Lower lobe of right lung (tissue), 2 donors: ENCODE data around the gene RAD17. TPM values are rescaled to one million over a fixed set of nuclear protein-coding genes. Genes with fewer than 3 reads are reported as not detected.

Experiments used
- ATAC-seq, 2 donors: fragments of 200-7000 bp; cut with Tn5 transposase; one replicate each; pipeline ENCODE4 v1.9.1; 2020 to 2022; ENCODE audit warnings: mild to moderate bottlenecking in 2 of 2, moderate library complexity in 2 of 2
- DNase-seq: peaks from one replicate; pipeline ENCODE4 v3.0.0-alpha.2; 2020
- H3K27ac ChIP-seq: fragments of 200-600 bp; one replicate; pipeline ENCODE4 v1.8.0; 2022
- H3K27me3 ChIP-seq: fragments of 200-600 bp; one replicate; pipeline ENCODE4 v1.8.0; 2022; ENCODE audit warnings: low read depth
- H3K36me3 ChIP-seq: fragments of 200-600 bp; one replicate; pipeline ENCODE4 v1.8.0; 2022; ENCODE audit warnings: mild to moderate bottlenecking
- H3K4me1 ChIP-seq: fragments of 200-600 bp; one replicate; pipeline ENCODE4 v1.8.0; 2022
- H3K4me3 ChIP-seq: fragments of 200-600 bp; one replicate; pipeline ENCODE4 v1.8.0; 2022; ENCODE audit warnings: mild to moderate bottlenecking
- H3K9me3 ChIP-seq: fragments of 200-600 bp; one replicate; pipeline ENCODE4 v1.8.0; 2022
- intact Hi-C: fragments of 100-400 bp; cut with DNase I; formaldehyde crosslinking; loops from one replicate; pipeline ENCODE4 v1.11.0; 2022
- total RNA-seq: library from RNA; stranded (reverse); fragmentation: NEBNext Ultra II Directional; extraction: Animal tissue kit (Norgen Biotek cat#: 25700); gene quantifications from one replicate; pipeline ENCODE4 v1.2.1, GENCODE V29; 2021
- TF ChIP-seq, protein P1 (sequence below): fragments of 200-600 bp; IDR thresholded peaks from one replicate; pipeline ENCODE4 v1.8.0; 2022; ENCODE audit warnings: antibody characterized with exemption, mild to moderate bottlenecking
- donor health status: DM: no; HTN: yes; CAD: no; lungs with severe emphysema.

Gene RAD17
- total RNA-seq, 1 donor from 2014 or later: 19.5 TPM

DNA sequence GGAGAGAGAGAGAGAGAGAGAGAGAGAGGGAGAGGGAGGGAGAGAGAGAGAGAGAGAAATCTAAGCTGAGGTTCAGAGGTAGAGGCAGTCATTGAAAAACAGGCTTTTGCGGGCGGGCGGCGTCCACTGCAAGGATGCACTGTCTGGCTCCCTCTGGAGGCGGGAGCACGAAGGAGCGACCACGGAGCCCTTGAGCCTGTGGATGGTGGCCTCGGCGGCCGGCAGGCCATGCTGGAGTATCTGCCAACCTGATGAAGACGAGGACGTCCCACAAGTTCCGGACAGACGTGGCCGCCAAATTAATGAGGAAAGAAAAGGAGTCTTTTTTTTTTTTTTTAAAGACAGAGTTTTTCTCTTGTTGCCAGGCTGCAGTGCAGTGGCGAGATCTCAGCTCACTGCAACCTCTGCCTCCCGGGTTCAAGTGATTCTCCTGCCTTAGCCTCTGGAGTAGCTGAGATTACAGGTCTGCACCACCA lies 34.8 kb upstream of the RAD17 start:
- no peak overlapping the region for H3K4me3 ChIP-seq
- TF ChIP-seq, protein P1, sequence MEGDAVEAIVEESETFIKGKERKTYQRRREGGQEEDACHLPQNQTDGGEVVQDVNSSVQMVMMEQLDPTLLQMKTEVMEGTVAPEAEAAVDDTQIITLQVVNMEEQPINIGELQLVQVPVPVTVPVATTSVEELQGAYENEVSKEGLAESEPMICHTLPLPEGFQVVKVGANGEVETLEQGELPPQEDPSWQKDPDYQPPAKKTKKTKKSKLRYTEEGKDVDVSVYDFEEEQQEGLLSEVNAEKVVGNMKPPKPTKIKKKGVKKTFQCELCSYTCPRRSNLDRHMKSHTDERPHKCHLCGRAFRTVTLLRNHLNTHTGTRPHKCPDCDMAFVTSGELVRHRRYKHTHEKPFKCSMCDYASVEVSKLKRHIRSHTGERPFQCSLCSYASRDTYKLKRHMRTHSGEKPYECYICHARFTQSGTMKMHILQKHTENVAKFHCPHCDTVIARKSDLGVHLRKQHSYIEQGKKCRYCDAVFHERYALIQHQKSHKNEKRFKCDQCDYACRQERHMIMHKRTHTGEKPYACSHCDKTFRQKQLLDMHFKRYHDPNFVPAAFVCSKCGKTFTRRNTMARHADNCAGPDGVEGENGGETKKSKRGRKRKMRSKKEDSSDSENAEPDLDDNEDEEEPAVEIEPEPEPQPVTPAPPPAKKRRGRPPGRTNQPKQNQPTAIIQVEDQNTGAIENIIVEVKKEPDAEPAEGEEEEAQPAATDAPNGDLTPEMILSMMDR: peak; percentile 78
- ATAC-seq (peak; percentile 89 to 92), DNase-seq (peak; percentile 94)
- no peaks in the 10 kb centered on the region for H3K9me3 ChIP-seq
- peaks cover 14% of the 10 kb centered on the region for H3K4me1 ChIP-seq
- no peak overlapping the region for H3K27ac ChIP-seq
- intact Hi-C loops: no loop called here
- no peaks in the 10 kb centered on the region for H3K36me3 ChIP-seq
- H3K27me3 ChIP-seq: no peaks in the 10 kb centered on the region

DNA sequence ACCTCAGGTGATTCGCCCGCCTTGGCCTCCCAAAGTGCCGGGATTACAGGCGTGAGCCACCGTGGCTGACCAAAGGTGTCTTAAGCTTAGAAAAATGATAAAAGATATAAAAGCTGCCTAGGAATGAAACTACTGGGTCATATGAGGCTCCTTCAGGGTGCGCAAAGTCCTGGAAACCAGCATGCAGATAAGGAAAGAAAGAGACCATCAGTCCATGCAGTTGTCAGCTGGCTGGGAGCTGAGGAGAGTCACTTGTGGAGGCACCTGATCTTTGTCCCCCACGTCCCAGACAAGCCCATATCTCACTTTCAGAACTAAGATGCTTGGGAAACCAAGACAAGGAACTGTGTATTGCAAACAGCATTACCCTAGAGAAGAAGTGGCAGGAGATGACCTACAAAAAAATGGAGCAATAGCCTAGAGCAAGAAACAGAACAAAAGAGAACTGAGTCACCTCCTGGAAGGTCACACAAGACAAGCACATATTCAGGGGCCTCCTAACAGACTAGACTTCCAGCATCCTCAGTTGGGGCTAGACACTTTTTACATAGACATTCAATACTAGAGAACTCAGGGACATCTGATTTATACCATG lies 34.2 kb upstream of the RAD17 start:
- Histone ChIP-seq H3K9me3 (no peaks in the 10 kb centered on the region), H3K4me3 (no peak overlapping the region), H3K27me3 (no peaks in the 10 kb centered on the region), H3K27ac (no peak overlapping the region), H3K4me1 (peaks cover 14% of the 10 kb centered on the region), H3K36me3 (no peaks in the 10 kb centered on the region)
- intact Hi-C loops: no loop called here
- no peak for DNase-seq
- no peak for ATAC-seq
- TF ChIP-seq, protein P1: no peak

DNA sequence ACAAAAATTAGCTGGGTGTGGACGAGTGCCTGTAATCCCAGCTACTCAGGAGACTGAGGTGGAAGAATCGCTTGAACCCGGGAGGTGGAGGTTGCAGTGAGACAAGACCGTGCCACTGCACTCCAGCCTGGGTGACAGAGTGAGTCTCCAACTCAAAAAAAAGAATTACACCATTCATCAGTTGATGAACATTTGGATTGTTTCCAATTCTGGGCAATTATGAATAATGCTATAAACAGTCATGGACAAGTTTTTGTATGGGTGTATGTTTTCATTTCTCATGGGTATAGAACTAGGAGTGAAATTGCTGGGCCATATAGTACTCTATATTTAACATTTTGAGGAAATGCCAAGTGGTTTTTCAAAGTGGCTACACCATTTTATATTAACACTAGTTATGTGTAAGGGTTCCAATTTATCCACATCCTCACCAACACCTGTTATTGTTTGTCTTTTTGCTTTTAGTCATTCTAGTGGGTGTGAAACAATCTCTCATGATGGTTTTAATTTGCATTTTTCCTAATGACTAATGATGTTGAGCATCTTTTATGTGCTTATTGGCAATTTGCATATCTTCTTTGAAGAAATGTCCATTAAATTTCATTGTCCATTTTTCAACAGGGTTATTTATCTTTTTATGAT lies 28.0 kb upstream of the RAD17 start:
- no peaks in the 10 kb centered on the region for H3K9me3 ChIP-seq
- H3K4me3 ChIP-seq: no peak overlapping the region
- H3K36me3 ChIP-seq: no peaks in the 10 kb centered on the region
- no peak overlapping the region for H3K27ac ChIP-seq
- TF ChIP-seq, protein P1: no peak
- H3K4me1 ChIP-seq: no peaks in the 10 kb centered on the region
- DNase-seq (no peak), ATAC-seq (no peak)
- no peaks in the 10 kb centered on the region for H3K27me3 ChIP-seq
- intact Hi-C loops: no loop called here

DNA sequence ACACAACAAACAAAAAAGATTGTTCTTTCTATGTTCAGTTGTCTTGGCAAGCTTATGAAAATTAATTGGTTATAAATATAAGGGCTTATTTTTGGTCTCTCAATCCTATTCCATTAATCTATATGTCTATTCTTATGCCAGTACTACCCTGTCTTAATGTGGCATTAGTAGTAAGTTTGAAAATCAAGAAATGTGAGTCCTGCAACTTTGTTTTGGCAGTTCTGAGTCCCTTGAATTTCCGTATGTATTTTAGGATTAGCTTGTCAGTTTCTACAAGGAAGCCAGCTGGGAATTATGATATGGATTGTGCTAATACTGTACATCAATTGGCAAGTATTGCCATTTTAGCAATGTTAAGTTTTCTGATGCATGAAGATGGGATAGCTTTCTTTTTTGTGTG lies 26.5 kb upstream of the RAD17 start:
- Histone ChIP-seq H3K9me3 (no peaks in the 10 kb centered on the region), H3K27ac (no peak overlapping the region), H3K27me3 (no peaks in the 10 kb centered on the region), H3K36me3 (no peaks in the 10 kb centered on the region), H3K4me1 (no peaks in the 10 kb centered on the region), H3K4me3 (no peak overlapping the region)
- no peak for DNase-seq
- intact Hi-C loops: no loop called here
- ATAC-seq: no peak
- TF ChIP-seq, protein P1: no peak

GRCh38 chr5:69350664-69351063 lies 19.0 kb upstream of the RAD17 start:
- Histone ChIP-seq H3K9me3 (no peaks in the 10 kb centered on the region), H3K4me1 (no peaks in the 10 kb centered on the region)

More at GRCh38 chr5:69350664-69351063, 19.0 kb upstream of the RAD17 start:
- no peak overlapping the region for H3K4me3 ChIP-seq
- peaks cover 59% of the 10 kb centered on the region for H3K36me3 ChIP-seq
- intact Hi-C loops: no loop called here
- no peaks in the 10 kb centered on the region for H3K27me3 ChIP-seq
- ATAC-seq (no peak), DNase-seq (no peak)
- H3K27ac ChIP-seq: no peak overlapping the region
- TF ChIP-seq, protein P1: no peak
